ENCODE results near the gene CD19. TPM values are rescaled to one million over a fixed set of nuclear protein-coding genes. Genes with fewer than 3 reads are reported as not detected.

Gene CD19
- total RNA-seq, 1 donor from 2014 or later, result not detected

DNA sequence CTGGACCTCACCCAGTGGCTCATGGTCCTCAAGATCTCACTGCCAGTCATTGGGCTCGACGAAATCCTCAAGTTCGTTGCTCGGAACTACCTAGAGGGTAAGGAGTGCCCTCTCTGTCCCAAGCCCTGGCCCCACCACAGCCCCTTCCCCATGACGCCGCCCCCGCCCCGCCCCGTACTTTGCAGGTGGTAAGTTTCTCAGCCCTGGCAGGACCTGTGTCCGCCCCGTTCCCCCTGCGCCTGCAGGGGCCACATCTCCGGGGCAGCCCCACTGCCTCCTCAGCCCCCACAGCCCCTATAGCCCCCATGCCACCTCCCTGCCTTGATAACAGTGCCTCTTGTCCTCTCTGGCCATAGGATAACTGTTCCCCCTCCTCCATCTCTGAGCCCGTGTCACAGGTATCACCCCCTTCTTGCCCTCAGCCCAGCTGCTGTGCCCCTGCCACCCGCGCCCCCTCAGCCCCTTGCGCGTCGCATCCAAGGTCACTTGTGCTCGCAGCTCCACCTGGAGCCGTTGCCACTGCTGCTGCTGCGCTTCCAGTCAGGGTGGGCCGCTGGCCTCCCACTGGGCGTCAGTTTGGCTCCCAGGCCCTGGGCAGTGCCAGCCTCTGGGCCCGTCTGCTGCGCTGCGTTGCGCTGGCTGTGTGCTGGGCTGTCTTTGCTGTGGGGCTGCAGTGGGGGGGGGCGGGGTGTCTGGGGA lies 28.3 kb upstream of the CD19 start:
- Mint-ChIP-seq H3K4me3 (no peak overlapping the region), H3K27me3 (ENCODE audit: low read depth) (no peaks in the 10 kb centered on the region), H3K9me3 (no peaks in the 10 kb centered on the region), H3K36me3 (no peaks in the 10 kb centered on the region), H3K27ac (no peak overlapping the region), H3K4me1 (no peaks in the 10 kb centered on the region)
- no peak for TF ChIP-seq CTCF (IDR thresholded peaks at IDR 0.05; ENCODE audit: unreplicated experiment)
- DNase-seq (ENCODE audit: low spot score in 2 of 2, unreplicated experiment in 2 of 2), result no peak

- Mint-ChIP-seq H3K4me3 (no peak overlapping the region), H3K4me1 (no peaks in the 10 kb centered on the region), H3K36me3 (no peaks in the 10 kb centered on the region), H3K9me3 (no peaks in the 10 kb centered on the region), H3K27me3 (ENCODE audit: low read depth) (no peaks in the 10 kb centered on the region), H3K27ac (no peak overlapping the region)
- no peak for TF ChIP-seq CTCF (IDR thresholded peaks at IDR 0.05; ENCODE audit: unreplicated experiment)
- DNase-seq (ENCODE audit: low spot score in 2 of 2, unreplicated experiment in 2 of 2), result no peak
Observed at GRCh38 chr16:28904363-28904762, 27.4 kb upstream of the CD19 start.

DNA sequence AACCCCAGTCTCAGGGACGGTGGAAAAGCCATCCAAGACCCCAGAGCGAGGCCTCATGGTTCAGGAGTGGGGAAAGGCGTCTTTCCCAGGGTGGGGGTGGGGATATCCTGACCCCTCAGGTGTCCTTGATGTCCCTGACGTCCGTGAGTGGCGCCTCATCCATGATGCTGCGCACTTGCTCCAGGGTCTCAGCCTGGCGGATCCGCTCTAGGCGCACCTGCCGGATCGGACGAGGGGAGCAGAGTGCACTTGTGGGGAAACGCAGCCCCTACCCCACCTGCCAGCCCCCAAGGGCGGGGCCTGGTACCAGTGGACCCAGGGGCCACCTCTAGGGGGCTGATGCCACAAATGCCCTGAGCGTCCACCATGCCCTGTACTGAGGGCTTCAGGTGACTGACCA lies 26.9 kb upstream of the CD19 start:
- no peaks in the 10 kb centered on the region for H3K27me3 Mint-ChIP-seq (ENCODE audit: low read depth)

GRCh38 chr16:28905229-28905754 lies 26.5 kb upstream of the CD19 start:
- H3K36me3 Mint-ChIP-seq, result no peaks in the 10 kb centered on the region

More for the DNA sequence above, 26.9 kb upstream of the CD19 start:
- no peaks in the 10 kb centered on the region for H3K9me3 Mint-ChIP-seq
- no peaks in the 10 kb centered on the region for H3K36me3 Mint-ChIP-seq
- TF ChIP-seq CTCF (IDR thresholded peaks at IDR 0.05; ENCODE audit: unreplicated experiment), result no peak
- no peak for DNase-seq (ENCODE audit: low spot score in 2 of 2, unreplicated experiment in 2 of 2)
- no peak overlapping the region for H3K27ac Mint-ChIP-seq
- no peaks in the 10 kb centered on the region for H3K4me1 Mint-ChIP-seq
- H3K4me3 Mint-ChIP-seq, result no peak overlapping the region

DNA sequence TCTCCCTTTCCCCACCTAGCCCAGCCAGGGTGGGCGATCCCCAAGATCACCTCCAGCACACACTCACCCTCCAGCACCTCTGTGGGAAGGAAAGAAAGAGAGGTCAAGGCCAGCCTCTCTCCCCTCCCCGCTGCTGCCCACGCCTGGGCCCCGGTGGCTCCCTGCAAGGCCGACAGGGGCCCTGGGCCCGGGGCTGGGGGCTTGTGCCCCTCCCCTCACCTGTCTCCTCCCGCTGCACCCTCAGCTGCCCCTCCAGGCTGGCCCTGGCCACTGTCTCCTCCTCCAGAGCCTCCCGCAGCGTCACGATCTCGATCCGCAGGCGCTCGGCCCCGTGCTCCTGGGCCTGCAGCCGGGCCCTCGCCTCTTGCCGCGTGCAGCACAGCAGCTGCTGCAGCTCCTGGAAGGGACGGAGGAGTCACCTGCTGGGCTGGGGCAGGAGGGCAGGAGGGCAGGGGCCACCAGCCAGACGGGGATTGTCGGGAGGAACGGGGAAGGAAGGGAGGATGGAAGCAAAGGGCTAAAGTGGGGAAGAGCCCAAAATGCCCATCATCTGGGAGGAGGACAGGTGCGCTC lies 25.9 kb upstream of the CD19 start:
- H3K4me3 Mint-ChIP-seq, result no peak overlapping the region
- no peaks in the 10 kb centered on the region for H3K4me1 Mint-ChIP-seq
- no peak overlapping the region for H3K27ac Mint-ChIP-seq
- no peaks in the 10 kb centered on the region for H3K9me3 Mint-ChIP-seq
- no peak for TF ChIP-seq CTCF (IDR thresholded peaks at IDR 0.05; ENCODE audit: unreplicated experiment)
- no peaks in the 10 kb centered on the region for H3K36me3 Mint-ChIP-seq
- no peaks in the 10 kb centered on the region for H3K27me3 Mint-ChIP-seq (ENCODE audit: low read depth)
- DNase-seq (ENCODE audit: low spot score in 2 of 2, unreplicated experiment in 2 of 2), result no peak

More at GRCh38 chr16:28905229-28905754, 26.5 kb upstream of the CD19 start:
- DNase-seq (ENCODE audit: low spot score in 2 of 2, unreplicated experiment in 2 of 2), result no peak
- TF ChIP-seq CTCF (IDR thresholded peaks at IDR 0.05; ENCODE audit: unreplicated experiment), result no peak
- Mint-ChIP-seq H3K27ac (no peak overlapping the region), H3K4me3 (no peak overlapping the region), H3K27me3 (ENCODE audit: low read depth) (no peaks in the 10 kb centered on the region), H3K4me1 (no peaks in the 10 kb centered on the region), H3K9me3 (no peaks in the 10 kb centered on the region)

Data from mesothelial cell of epicardium (in vitro differentiated cells).